Fibroblast of upper back skin (primary cell): ENCODE measurements around the gene INPP5J.

Experiments used
- DNase-seq: peaks from one replicate; pipeline ENCODE4 v3.0.0-alpha.2; 2013

Gene INPP5J

GRCh38 chr22:31126128-31126868, 3.5 kb downstream of the INPP5J start:
- no peak for DNase-seq

GRCh38 chr22:31126869-31127175, 4.1 kb downstream of the INPP5J start:
- DNase-seq: no peak

GRCh38 chr22:31127181-31127772, 4.5 kb downstream of the INPP5J start:
- no peak for DNase-seq

- DNase-seq: no peak
Observed at GRCh38 chr22:31128156-31128555, 5.4 kb downstream of the INPP5J start.

- DNase-seq: no peak
Observed at GRCh38 chr22:31130873-31131272, 8.1 kb downstream of the INPP5J start.

- DNase-seq: no peak
Observed at GRCh38 chr22:31133911-31134310, 11.1 kb downstream of the INPP5J start.

- DNase-seq: no peak
Observed at GRCh38 chr22:31134688-31135087, 11.9 kb downstream of the INPP5J start.

- DNase-seq: no peak
Observed at GRCh38 chr22:31135706-31136105, 12.9 kb downstream of the INPP5J start.

- no peak for DNase-seq
Observed at GRCh38 chr22:31136155-31136554, 13.4 kb downstream of the INPP5J start.

GRCh38 chr22:31136711-31137110, 13.9 kb downstream of the INPP5J start:
- no peak for DNase-seq

- DNase-seq: no peak
Observed at GRCh38 chr22:31137721-31138120, 15.0 kb downstream of the INPP5J start.

- no peak for DNase-seq
Observed at GRCh38 chr22:31138126-31138525, 15.4 kb downstream of the INPP5J start.

GRCh38 chr22:31139066-31139465, 16.3 kb downstream of the INPP5J start:
- DNase-seq: no peak

- DNase-seq: peak; percentile 38
Observed at GRCh38 chr22:31139866-31140716, 17.3 kb downstream of the INPP5J start, which contains the start of gene PLA2G3. TSS of gene PLA2G3 (minus strand) at chr22:31140508. CDS start at chr22:31140354, 154 bp downstream.

GRCh38 chr22:31140746-31141145, 18.0 kb downstream of the INPP5J start:
- no peak for DNase-seq

- DNase-seq: no peak
Observed at GRCh38 chr22:31141551-31141950, 18.8 kb downstream of the INPP5J start.

GRCh38 chr22:31142285-31142684, 19.5 kb downstream of the INPP5J start:
- DNase-seq: no peak

- DNase-seq: no peak
Observed at GRCh38 chr22:31143038-31143437, 20.3 kb downstream of the INPP5J start.

- DNase-seq: no peak
Observed at GRCh38 chr22:31143537-31143936, 20.8 kb downstream of the INPP5J start.

GRCh38 chr22:31144223-31144622, 21.5 kb downstream of the INPP5J start:
- DNase-seq: peak; percentile 28

- DNase-seq: no peak
Observed at GRCh38 chr22:31148488-31148887, 25.7 kb downstream of the INPP5J start.

GRCh38 chr22:31148953-31149627, 26.3 kb downstream of the INPP5J start:
- DNase-seq: peak; percentile 80

GRCh38 chr22:31150615-31151014, 27.8 kb downstream of the INPP5J start:
- no peak for DNase-seq
